ENCODE results near the gene HHAT.
"Not testable (repeated sequence)": the region's sequence is repeated elsewhere in the genome, so short reads cannot be mapped to it uniquely, and the experiment has no call there.

The HHAT gene

GRCh38 chr1:210396541-210396940 lies 67.8 kb downstream of the HHAT start:
- DNase-seq (ENCODE audit: low spot score) (no peak), FAIRE-seq (no peak)

- no peak for DNase-seq (ENCODE audit: low spot score)
- FAIRE-seq = no peak
Measured at GRCh38 chr1:210397252-210397651, 68.5 kb downstream of the HHAT start.

GRCh38 chr1:210397681-210398080 lies 69.0 kb downstream of the HHAT start:
- FAIRE-seq = no peak
- no peak for DNase-seq (ENCODE audit: low spot score)

GRCh38 chr1:210398466-210398865 lies 69.8 kb downstream of the HHAT start:
- FAIRE-seq (no peak), DNase-seq (ENCODE audit: low spot score) (no peak)

GRCh38 chr1:210400043-210400840 lies 71.5 kb downstream of the HHAT start:
- FAIRE-seq (no peak), DNase-seq (ENCODE audit: low spot score) (peak; percentile 74)

GRCh38 chr1:210402560-210402959 lies 73.9 kb downstream of the HHAT start:
- DNase-seq (ENCODE audit: low spot score) (no peak), FAIRE-seq (no peak)

- DNase-seq (ENCODE audit: low spot score) = no peak
- FAIRE-seq = peak; percentile 27
Measured at GRCh38 chr1:210405316-210405715, 76.6 kb downstream of the HHAT start.

- FAIRE-seq; DNase-seq (ENCODE audit: low spot score): not testable (repeated sequence)
Measured at GRCh38 chr1:210406341-210406740, 77.6 kb downstream of the HHAT start.

GRCh38 chr1:210407207-210407886 lies 78.6 kb downstream of the HHAT start:
- DNase-seq (ENCODE audit: low spot score) (peak; percentile 68), FAIRE-seq (peak; percentile 46)

- FAIRE-seq = no peak
- no peak for DNase-seq (ENCODE audit: low spot score)
Measured at GRCh38 chr1:210407887-210408252, 79.2 kb downstream of the HHAT start.

GRCh38 chr1:210412240-210412639 lies 83.5 kb downstream of the HHAT start:
- FAIRE-seq (no peak), DNase-seq (ENCODE audit: low spot score) (no peak)

- DNase-seq (ENCODE audit: low spot score) (no peak), FAIRE-seq (no peak)
Measured at GRCh38 chr1:210413951-210414350, 85.2 kb downstream of the HHAT start.

- no peak for FAIRE-seq
- DNase-seq (ENCODE audit: low spot score) = no peak
Measured at GRCh38 chr1:210415846-210416448, 87.2 kb downstream of the HHAT start.

- no peak for FAIRE-seq
- no peak for DNase-seq (ENCODE audit: low spot score)
Measured at GRCh38 chr1:210416681-210417080, 88.0 kb downstream of the HHAT start.

- DNase-seq (ENCODE audit: low spot score) (no peak), FAIRE-seq (no peak)
Measured at GRCh38 chr1:210417881-210418280, 89.2 kb downstream of the HHAT start.

GRCh38 chr1:210418863-210419650 lies 90.4 kb downstream of the HHAT start:
- DNase-seq (ENCODE audit: low spot score) (no peak), FAIRE-seq (peak; percentile 46)

GRCh38 chr1:210426696-210427095 lies 98.0 kb downstream of the HHAT start:
- DNase-seq (ENCODE audit: low spot score); FAIRE-seq: not testable (repeated sequence)

GRCh38 chr1:210428696-210429095 lies 100.0 kb downstream of the HHAT start:
- DNase-seq (ENCODE audit: low spot score) (no peak), FAIRE-seq (no peak)

GRCh38 chr1:210434223-210434622 lies 105.5 kb downstream of the HHAT start:
- DNase-seq (ENCODE audit: low spot score) = no peak
- no peak for FAIRE-seq

- peak; percentile 55 for FAIRE-seq
Measured at GRCh38 chr1:210437111-210437510, 108.4 kb downstream of the HHAT start.

GRCh38 chr1:210437781-210438180 lies 109.1 kb downstream of the HHAT start:
- DNase-seq (ENCODE audit: low spot score) (no peak), FAIRE-seq (peak; percentile 62)

More at GRCh38 chr1:210437111-210437510, 108.4 kb downstream of the HHAT start:
- DNase-seq (ENCODE audit: low spot score) = no peak

Data from urothelium cell line (cell line).